Breast epithelium (tissue), 4 donors: ENCODE data around the gene DNAJB8. TPM values are rescaled to one million over a fixed set of nuclear protein-coding genes. Genes with fewer than 3 reads are reported as not detected.

Experiments used
- DNase-seq, 2 donors: peaks; one replicate each; pipeline ENCODE4 v3.0.0-alpha.2; 2019; ENCODE audit warnings: low spot score in 2 of 2
- H3K27ac ChIP-seq, 2 donors: fragments of 200-600 bp; sonication (generic) in 1 of 2; one replicate each; pipeline ENCODE4 v1.5.1; 2016 to 2019; ENCODE audit warnings: mild to moderate bottlenecking in 1 of 2
- H3K27me3 ChIP-seq, 2 donors: fragments of 200-600 bp; sonication (generic) in 1 of 2; one replicate each; pipeline versions ENCODE4 v1.5.1 to v1.6.0; 2017 to 2019; ENCODE audit warnings: control low read depth in 1 of 2, mild to moderate bottlenecking in 1 of 2
- H3K36me3 ChIP-seq: fragments of 200-600 bp; one replicate; pipeline ENCODE4 v1.5.1; 2019
- H3K4me1 ChIP-seq, 2 donors: fragments of 200-600 bp; sonication (generic); one replicate each; pipeline ENCODE4 v1.5.1; 2016 to 2019; ENCODE audit warnings: control low read depth in 1 of 2
- H3K4me3 ChIP-seq, 3 donors: fragments of 200-600 bp; sonication (generic); 1 replicate in 2 of 3; 2 replicates in 1 of 3; pipeline ENCODE4 v1.5.1; 2016 to 2019; ENCODE audit warnings: mild to moderate bottlenecking in 3 of 3, moderate library complexity in 2 of 3
- H3K9me3 ChIP-seq, 2 donors: fragments of 200-600 bp; sonication (generic) in 1 of 2; one replicate each; pipeline ENCODE4 v1.5.1; 2016 to 2019; ENCODE audit warnings: control low read depth in 1 of 2
- POLR2A ChIP-seq: fragments of 450-650 bp; IDR thresholded peaks from one replicate; pipeline ENCODE4 v1.6.1; 2016; ENCODE audit warnings: antibody characterized with exemption, mild to moderate bottlenecking, moderate library complexity
- POLR2AphosphoS5 ChIP-seq, 3 donors: sonication (generic); formaldehyde crosslinking; IDR thresholded peaks; one replicate each; pipeline ENCODE4 v1.6.1; 2017; ENCODE audit warnings: antibody characterized with exemption in 3 of 3
- intact Hi-C: fragments of 100-400 bp; cut with DNase I; formaldehyde crosslinking; loops from one replicate; pipeline ENCODE4 v1.15.1; 2023; ENCODE audit warnings: low total_unique reads
- total RNA-seq, 3 donors: library from RNA; depleted of rRNA; stranded (reverse); fragments of >200 nt; gene quantifications; one replicate each; pipeline ENCODE4 v1.1.0, GENCODE V29; 2016
- TF ChIP-seq, protein P1 (sequence below), 3 donors: fragments of 450-650 bp; IDR thresholded peaks; one replicate each; pipeline ENCODE4 v1.5.1; 2016 to 2017; ENCODE audit warnings: antibody characterized with exemption in 3 of 3, mild to moderate bottlenecking in 3 of 3, moderate library complexity in 3 of 3

DNAJB8 gene
- total RNA-seq, result not detected

DNA sequence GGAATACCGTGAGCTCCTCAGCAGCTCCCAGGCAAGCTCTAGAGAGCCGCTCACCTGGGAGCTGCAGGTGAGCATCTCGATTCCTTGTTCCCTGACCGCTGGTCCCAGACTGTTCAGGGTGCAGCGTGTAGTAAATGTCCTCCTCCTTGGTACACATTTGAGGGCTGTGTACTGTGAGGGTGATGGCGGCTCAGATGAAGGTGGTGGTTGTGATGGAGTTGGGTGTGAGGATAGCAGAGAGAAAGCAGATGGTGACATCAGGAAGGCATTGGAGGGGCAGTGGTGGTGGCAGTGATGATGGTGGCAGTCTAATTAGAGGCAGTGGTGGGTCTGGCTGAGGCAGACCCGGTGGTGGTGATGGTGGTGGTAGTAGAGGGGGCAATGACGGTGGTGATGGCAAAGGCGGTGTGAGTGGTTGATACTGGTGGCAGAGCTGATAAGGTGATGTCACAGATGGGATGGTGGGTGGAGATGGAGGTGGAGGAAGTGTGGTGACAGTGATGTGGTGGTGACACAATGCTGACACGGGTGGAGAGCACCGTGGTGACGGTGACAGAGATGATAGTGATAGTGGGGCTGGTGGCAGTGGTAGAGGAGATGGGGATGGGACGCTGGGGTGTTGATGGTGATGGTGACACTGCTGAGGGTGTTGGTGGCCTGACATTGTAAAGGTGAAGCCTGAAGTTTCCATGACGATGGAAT is at the start of gene DNAJB8:
Gene DNAJB8, minus strand, starts transcription at position 51 of the 702 bp plus-strand sequence. CDS start 3,645 bp downstream, outside the sequence.
- H3K9me3 ChIP-seq, result no peaks in the 10 kb centered on the region
- intact Hi-C loops, result loop anchor here (1.0 to 5.0 kb wide), 2 partner anchors 22 to 515 kb away; no protein-coding TSS in a partner anchor

GRCh38 chr3:128515967-128516366 is 49.3 kb upstream of the DNAJB8 start:
- H3K27ac ChIP-seq, result no peak overlapping the region
- DNase-seq, result no peak
- TF ChIP-seq, protein P1, sequence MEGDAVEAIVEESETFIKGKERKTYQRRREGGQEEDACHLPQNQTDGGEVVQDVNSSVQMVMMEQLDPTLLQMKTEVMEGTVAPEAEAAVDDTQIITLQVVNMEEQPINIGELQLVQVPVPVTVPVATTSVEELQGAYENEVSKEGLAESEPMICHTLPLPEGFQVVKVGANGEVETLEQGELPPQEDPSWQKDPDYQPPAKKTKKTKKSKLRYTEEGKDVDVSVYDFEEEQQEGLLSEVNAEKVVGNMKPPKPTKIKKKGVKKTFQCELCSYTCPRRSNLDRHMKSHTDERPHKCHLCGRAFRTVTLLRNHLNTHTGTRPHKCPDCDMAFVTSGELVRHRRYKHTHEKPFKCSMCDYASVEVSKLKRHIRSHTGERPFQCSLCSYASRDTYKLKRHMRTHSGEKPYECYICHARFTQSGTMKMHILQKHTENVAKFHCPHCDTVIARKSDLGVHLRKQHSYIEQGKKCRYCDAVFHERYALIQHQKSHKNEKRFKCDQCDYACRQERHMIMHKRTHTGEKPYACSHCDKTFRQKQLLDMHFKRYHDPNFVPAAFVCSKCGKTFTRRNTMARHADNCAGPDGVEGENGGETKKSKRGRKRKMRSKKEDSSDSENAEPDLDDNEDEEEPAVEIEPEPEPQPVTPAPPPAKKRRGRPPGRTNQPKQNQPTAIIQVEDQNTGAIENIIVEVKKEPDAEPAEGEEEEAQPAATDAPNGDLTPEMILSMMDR (IDR thresholded peaks at IDR 0.05), result no peak
- TF ChIP-seq POLR2A (no peak), POLR2AphosphoS5 (IDR thresholded peaks at IDR 0.05) (no peak)
- intact Hi-C loops, result no loop called here
- H3K4me3 ChIP-seq, result no peak overlapping the region
- no peaks in the 10 kb centered on the region for H3K36me3 ChIP-seq
- H3K4me1 ChIP-seq, result no peaks in the 10 kb centered on the region
- H3K9me3 ChIP-seq, result peaks cover 0 to 9% of the 10 kb centered on the region in 2 donors
- H3K27me3 ChIP-seq, result peaks cover 0 to 21% of the 10 kb centered on the region in 2 donors

More for the DNA sequence above, at the start of gene DNAJB8:
- Histone ChIP-seq H3K36me3 (no peaks in the 10 kb centered on the region), H3K27ac (no peak within 1 kb of the TSS), H3K4me3 (no peak within 1 kb of the TSS), H3K27me3 (peaks cover 0 to 6% of the 10 kb centered on the region in 2 donors), H3K4me1 (no peaks in the 10 kb centered on the region)
- TF ChIP-seq, protein P1 (IDR thresholded peaks at IDR 0.05), result no peak
- TF ChIP-seq POLR2A (no peak), POLR2AphosphoS5 (IDR thresholded peaks at IDR 0.05) (no peak)
- no peak for DNase-seq

DNA sequence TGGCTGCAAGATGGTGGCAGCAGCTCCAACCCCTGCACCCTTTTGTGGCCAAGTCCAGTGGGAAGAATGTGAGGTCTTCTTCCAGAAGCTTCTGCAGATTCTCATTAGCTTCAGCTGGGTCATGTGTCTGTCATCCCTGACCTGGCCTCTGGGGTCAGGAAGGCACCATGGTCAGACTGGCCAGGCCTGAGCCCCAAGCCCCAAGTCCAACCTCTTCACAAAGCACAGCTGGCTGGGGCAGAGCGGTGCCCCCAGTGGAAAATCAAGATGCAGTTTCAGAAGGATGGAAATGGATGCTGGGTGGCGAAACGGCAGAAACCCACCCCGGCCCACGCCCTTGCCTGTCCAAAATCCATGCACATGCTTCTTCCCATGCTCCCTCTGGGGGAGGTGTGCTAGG is 42.2 kb upstream of the DNAJB8 start:
- H3K4me1 ChIP-seq, result no peaks in the 10 kb centered on the region
- no peak overlapping the region for H3K27ac ChIP-seq
- no peak for DNase-seq
- intact Hi-C loops, result no loop called here
- H3K27me3 ChIP-seq, result peaks cover 0 to 5% of the 10 kb centered on the region in 2 donors
- TF ChIP-seq, protein P1 (IDR thresholded peaks at IDR 0.05), result no peak
- no peak for TF ChIP-seq POLR2A
- TF ChIP-seq POLR2AphosphoS5 (IDR thresholded peaks at IDR 0.05), result no peak
- H3K9me3 ChIP-seq, result peaks cover 0 to 2% of the 10 kb centered on the region in 2 donors
- H3K4me3 ChIP-seq, result no peak overlapping the region
- no peaks in the 10 kb centered on the region for H3K36me3 ChIP-seq

- Histone ChIP-seq H3K4me3 (no peak overlapping the region), H3K27ac (no peak overlapping the region), H3K27me3 (peaks cover 0 to 5% of the 10 kb centered on the region in 2 donors), H3K36me3 (no peaks in the 10 kb centered on the region), H3K4me1 (no peaks in the 10 kb centered on the region), H3K9me3 (no peaks in the 10 kb centered on the region)
- intact Hi-C loops, result no loop called here
- TF ChIP-seq, protein P1 (IDR thresholded peaks at IDR 0.05), result no peak
- TF ChIP-seq POLR2A (no peak), POLR2AphosphoS5 (IDR thresholded peaks at IDR 0.05) (no peak)
- no peak for DNase-seq
Observed at GRCh38 chr3:128506754-128507153, 40.1 kb upstream of the DNAJB8 start.

GRCh38 chr3:128505771-128506170 is 39.1 kb upstream of the DNAJB8 start:
- Histone ChIP-seq H3K9me3 (no peaks in the 10 kb centered on the region), H3K4me3 (no peak overlapping the region), H3K36me3 (no peaks in the 10 kb centered on the region), H3K27me3 (peaks cover 0 to 6% of the 10 kb centered on the region in 2 donors), H3K4me1 (no peaks in the 10 kb centered on the region), H3K27ac (no peak overlapping the region)
- DNase-seq, result no peak
- TF ChIP-seq, protein P1 (IDR thresholded peaks at IDR 0.05), result no peak
- TF ChIP-seq POLR2AphosphoS5 (IDR thresholded peaks at IDR 0.05) (no peak), POLR2A (no peak)
- intact Hi-C loops, result no loop called here
